NCI-H187 treated with DMSO at 0.1 percent for 48 hours (cell line): ENCODE data around the gene THUMPD1.
"Not testable (repeated sequence)": the region's sequence is repeated elsewhere in the genome, so short reads cannot be mapped to it uniquely, and the experiment has no call there.

Experiments used
- DNase-seq: peaks from one replicate; lab custom pipeline; 2025; lab: John Stamatoyannopoulos, UW

THUMPD1 gene

GRCh38 chr16:20694096-20694495 lies 47.5 kb downstream of the THUMPD1 start:
- DNase-seq: not testable (repeated sequence)

GRCh38 chr16:20689668-20690067 lies 52.0 kb downstream of the THUMPD1 start:
- DNase-seq: no peak

- DNase-seq: no peak
Measured at GRCh38 chr16:20683812-20684211, 57.8 kb downstream of the THUMPD1 start.
